HUES48 (cell line): Measurements from ENCODE around the gene ITPKB.

Experiments used
- H3K27ac ChIP-seq: one replicate; pipeline ENCODE4 v1.7.0; 2013; ENCODE audit warnings: low read depth, low read length, inconsistent platforms
- H3K27me3 ChIP-seq: 2 replicates; pipeline ENCODE4 v1.6.1; 2013; ENCODE audit warnings: mild to moderate bottlenecking, low read length; ENCODE audit not compliant: control insufficient read depth, insufficient read depth
- H3K36me3 ChIP-seq: 2 replicates; pipeline ENCODE4 v1.6.1; 2013; ENCODE audit warnings: low read length; ENCODE audit not compliant: control insufficient read depth, insufficient read depth
- H3K4me1 ChIP-seq: 2 replicates; pipeline ENCODE4 v1.6.1; 2013; ENCODE audit warnings: mild to moderate bottlenecking, low read length; ENCODE audit not compliant: control insufficient read depth, insufficient read depth
- H3K4me3 ChIP-seq: 2 replicates; pipeline ENCODE4 v1.5.1; 2013; ENCODE audit warnings: mild to moderate bottlenecking, low read depth, low read length
- H3K9ac ChIP-seq: 2 replicates; pipeline ENCODE4 v1.6.1; 2013; ENCODE audit warnings: mild to moderate bottlenecking, low read depth, low read length, moderate library complexity
- H3K9me3 ChIP-seq: 2 replicates; pipeline ENCODE4 v1.6.1; 2013; ENCODE audit warnings: low read length; ENCODE audit not compliant: control insufficient read depth, insufficient read depth

The ITPKB gene

DNA sequence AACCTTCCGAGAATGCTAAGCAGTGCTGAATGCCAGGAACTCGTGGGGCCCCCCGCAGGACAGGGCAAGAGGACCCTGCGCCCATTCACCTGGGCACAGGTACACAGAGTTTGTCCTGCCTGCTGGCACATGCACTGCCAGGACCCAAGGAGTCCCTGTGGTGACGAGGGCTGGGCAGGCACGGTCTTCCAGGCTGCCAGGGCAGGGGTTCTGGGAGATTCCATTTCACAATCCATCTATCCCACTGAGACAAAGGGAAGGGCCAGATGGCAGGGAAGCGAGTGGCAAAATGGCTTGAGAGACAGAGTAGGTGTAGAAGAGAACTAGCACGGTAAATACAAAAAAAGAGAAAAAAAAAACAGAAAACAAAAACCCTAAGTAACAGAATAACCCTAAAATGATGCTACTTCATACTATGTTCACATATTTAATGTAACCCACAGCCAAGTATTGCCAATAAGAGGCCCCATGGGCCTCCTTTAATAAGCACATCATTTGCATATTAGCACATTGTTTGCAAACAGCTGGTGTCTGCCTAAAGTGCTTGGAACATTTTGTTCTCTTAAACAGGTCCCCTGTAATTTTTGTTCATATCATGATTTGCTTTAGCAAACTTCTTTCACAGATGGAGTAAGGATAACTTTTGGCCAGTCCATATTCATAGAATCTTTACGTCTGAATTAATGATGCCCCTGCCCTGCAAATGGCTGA, 106.8 kb downstream of the ITPKB start:
- H3K27me3 ChIP-seq = peaks cover 8% of the 10 kb centered on the region
- no peaks in the 10 kb centered on the region for H3K9me3 ChIP-seq
- no peak overlapping the region for H3K27ac ChIP-seq
- H3K4me3 ChIP-seq = no peak overlapping the region
- no peak overlapping the region for H3K9ac ChIP-seq
- H3K4me1 ChIP-seq = peaks cover 13% of the 10 kb centered on the region; the same call in 1 of the 2 replicates
- no peaks in the 10 kb centered on the region for H3K36me3 ChIP-seq

- Histone ChIP-seq H3K9me3 (no peaks in the 10 kb centered on the region), H3K4me1 (peaks cover 12% of the 10 kb centered on the region; the same call in 1 of the 2 replicates), H3K36me3 (no peaks in the 10 kb centered on the region), H3K9ac (no peak overlapping the region), H3K27me3 (peaks cover 17% of the 10 kb centered on the region), H3K4me3 (no peak overlapping the region), H3K27ac (no peak overlapping the region)
Measured at GRCh38 chr1:226631229-226632000, 107.7 kb downstream of the ITPKB start.

GRCh38 chr1:226630592-226630991, 108.5 kb downstream of the ITPKB start:
- Histone ChIP-seq H3K9me3 (no peaks in the 10 kb centered on the region), H3K9ac (no peak overlapping the region), H3K4me3 (no peak overlapping the region), H3K36me3 (no peaks in the 10 kb centered on the region), H3K4me1 (peaks cover 4% of the 10 kb centered on the region; the same call in 1 of the 2 replicates), H3K27me3 (peaks cover 19% of the 10 kb centered on the region), H3K27ac (no peak overlapping the region)

DNA sequence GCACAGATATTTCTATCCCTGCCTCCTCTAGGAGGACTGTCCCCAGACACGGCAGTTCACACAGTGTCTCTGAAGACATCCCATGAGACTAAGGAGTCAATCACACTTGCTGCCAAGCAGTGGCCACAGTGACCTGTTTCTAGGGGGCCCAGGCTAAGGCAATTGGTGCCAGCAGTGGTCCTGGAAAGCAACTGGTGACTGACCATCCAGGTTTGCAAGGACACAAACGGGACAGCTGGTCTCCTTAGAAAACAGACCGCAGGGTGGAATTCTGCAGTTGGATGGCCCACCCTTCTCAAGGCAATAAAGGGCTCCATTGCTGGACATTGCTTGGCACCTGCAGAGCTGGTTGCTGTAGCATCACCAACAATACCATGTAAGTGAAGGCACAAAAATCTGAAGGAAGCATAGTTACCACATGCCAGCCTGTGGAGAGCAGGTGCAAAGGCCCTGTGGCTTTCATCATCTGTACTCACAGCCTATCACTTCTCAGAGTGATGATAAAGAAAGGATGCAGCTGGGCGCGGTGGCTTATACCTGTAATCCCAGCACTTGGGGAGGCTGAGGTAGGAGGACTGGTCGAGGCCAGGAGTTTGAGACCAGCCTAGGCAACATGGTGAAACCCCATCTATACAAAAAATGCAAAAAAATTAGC, 109.1 kb downstream of the ITPKB start:
- H3K27me3 ChIP-seq = peaks cover 19% of the 10 kb centered on the region
- peaks cover 3% of the 10 kb centered on the region; the same call in 1 of the 2 replicates for H3K4me1 ChIP-seq
- H3K27ac ChIP-seq = no peak overlapping the region
- H3K36me3 ChIP-seq = no peaks in the 10 kb centered on the region
- H3K9ac ChIP-seq = no peak overlapping the region
- no peak overlapping the region for H3K4me3 ChIP-seq
- no peaks in the 10 kb centered on the region for H3K9me3 ChIP-seq

DNA sequence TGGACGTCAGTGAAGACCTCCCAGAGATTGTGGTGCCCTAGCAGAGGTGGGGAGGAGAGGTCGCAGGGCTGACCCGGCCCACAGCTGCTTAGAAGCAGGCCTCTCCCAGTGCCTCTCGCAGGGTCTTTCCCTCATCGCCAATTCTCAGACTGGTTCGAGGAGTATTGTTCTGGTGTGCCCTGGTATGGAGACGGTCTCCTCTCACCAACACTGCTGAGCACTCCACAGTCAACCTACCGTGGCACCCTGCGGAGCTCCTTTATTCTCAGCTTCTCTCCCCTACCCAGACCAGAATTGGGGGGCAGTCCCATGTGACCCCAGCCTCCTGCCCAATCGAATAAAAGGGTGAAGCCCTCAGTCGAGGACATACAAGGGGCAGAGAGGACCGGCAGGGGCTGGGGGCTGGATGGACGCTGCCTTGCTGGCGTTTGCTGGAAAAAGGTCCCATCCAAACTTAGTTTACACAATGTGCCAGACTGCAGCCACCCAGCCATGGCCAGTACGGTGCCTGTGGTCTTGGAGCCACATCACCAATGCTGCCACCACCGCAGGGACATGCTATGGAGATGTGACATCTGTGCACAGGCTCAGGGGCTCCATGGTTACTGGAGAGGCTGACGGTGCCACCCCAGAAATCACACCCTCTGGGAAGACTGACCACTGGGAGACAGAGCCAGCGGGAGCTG, 109.7 kb downstream of the ITPKB start:
- Histone ChIP-seq H3K4me3 (no peak overlapping the region), H3K9ac (no peak overlapping the region), H3K27ac (no peak overlapping the region), H3K4me1 (peaks cover 3% of the 10 kb centered on the region; the same call in 1 of the 2 replicates), H3K27me3 (peaks cover 19% of the 10 kb centered on the region), H3K36me3 (no peaks in the 10 kb centered on the region), H3K9me3 (no peaks in the 10 kb centered on the region)

DNA sequence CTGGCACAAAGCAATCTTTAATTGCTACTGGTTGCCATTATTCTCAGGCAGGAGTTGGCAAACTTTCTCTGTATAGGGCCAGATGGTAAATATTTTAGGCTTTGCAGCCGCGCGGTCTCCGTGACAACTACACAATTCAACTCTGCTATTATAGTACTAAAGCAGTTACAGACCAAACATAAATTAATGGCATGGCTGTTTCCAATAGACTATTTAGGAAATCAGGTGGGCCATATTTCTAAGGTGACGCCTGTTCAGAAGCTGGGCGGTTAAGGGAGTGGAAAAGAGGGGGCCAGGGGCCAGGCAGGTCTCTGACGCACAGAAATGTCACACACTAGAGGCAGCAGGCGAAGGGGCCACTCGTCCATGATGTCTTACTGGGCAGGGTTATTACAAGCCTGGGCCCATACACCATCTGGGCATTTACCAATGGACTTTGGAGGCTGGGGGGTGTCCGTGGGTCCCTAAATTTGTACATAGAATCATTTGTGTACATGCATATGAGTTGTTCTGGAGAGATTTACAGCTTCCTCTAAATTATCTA, 110.4 kb downstream of the ITPKB start:
- peaks cover 19% of the 10 kb centered on the region for H3K27me3 ChIP-seq
- no peaks in the 10 kb centered on the region for H3K36me3 ChIP-seq
- H3K4me1 ChIP-seq = no peaks in the 10 kb centered on the region
- no peak overlapping the region for H3K4me3 ChIP-seq
- H3K9ac ChIP-seq = no peak overlapping the region
- no peaks in the 10 kb centered on the region for H3K9me3 ChIP-seq
- H3K27ac ChIP-seq = no peak overlapping the region

DNA sequence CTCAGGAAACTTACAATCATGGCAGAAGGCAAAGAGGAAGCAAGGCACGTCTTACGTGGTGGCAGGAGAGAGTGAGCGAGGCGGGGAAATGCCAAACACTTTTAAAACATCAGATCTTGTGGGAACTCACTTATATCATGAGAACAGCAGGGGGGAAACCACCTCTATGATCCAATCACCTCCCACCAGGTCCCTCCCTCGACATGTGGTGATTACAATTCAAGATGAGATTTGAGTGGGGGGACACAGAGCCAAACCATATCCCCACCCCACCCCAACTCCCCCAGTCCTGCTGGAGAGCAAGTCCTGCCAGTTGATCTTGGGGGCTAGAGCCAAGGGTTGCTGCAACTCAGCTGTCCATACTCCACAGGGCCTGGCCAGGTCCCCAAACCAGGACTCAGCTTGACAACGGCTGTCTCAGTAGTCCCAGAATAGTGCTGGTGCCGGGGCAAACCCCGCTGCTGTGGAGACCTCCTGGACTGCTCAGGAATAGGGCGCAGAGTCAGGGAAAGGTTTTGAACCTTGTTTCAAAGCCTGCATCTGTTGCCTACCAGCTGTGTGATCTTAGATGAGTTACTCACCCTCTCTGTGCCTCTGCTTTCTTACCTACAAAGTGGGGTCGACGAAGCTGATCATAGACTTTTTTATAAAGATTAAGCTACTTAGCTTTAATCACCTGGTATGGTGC, 111.0 kb downstream of the ITPKB start:
- H3K4me3 ChIP-seq = no peak overlapping the region
- H3K36me3 ChIP-seq = no peaks in the 10 kb centered on the region
- no peak overlapping the region for H3K9ac ChIP-seq
- H3K27me3 ChIP-seq = peaks cover 19% of the 10 kb centered on the region
- no peaks in the 10 kb centered on the region for H3K4me1 ChIP-seq
- H3K27ac ChIP-seq = no peak overlapping the region
- H3K9me3 ChIP-seq = no peaks in the 10 kb centered on the region

DNA sequence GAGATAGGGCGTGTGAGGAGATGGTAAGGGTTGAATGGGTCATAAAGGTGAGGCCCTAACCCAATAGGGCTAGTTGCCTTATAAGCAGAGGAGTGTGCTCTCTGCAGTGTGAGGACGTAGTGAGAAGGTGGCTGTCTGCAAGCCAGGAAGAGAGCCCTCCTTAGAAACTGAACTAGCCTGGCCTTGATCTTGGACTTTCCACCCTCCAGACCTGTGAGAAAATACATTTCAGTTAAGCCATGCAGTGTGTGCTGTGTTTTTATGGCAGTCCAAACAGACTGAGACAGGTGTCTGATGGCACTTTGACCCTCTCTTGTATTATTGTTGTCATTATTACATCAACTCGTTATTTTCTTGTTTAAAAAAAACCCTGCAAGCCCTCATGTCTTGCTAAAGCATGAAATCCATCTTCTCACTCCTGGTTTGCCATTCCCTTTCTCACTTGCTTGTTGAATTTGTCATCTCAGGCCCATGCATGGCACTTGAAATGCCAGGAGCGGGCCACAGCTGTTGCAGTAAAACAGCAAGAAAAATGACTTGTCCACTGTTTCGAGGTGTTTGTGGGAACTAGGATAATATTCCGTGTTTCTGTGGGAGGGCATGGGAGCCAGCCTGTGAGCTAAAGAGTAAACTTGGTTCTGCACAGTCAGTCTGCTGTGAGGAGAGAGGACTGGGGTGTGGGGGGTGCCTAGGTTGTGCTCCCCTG, 111.9 kb downstream of the ITPKB start:
- peaks cover 19% of the 10 kb centered on the region for H3K27me3 ChIP-seq
- no peaks in the 10 kb centered on the region for H3K9me3 ChIP-seq
- no peak overlapping the region for H3K9ac ChIP-seq
- no peaks in the 10 kb centered on the region for H3K4me1 ChIP-seq
- no peak overlapping the region for H3K27ac ChIP-seq
- no peak overlapping the region for H3K4me3 ChIP-seq
- no peaks in the 10 kb centered on the region for H3K36me3 ChIP-seq

GRCh38 chr1:226626577-226626956, 112.5 kb downstream of the ITPKB start:
- H3K36me3 ChIP-seq = no peaks in the 10 kb centered on the region
- H3K4me3 ChIP-seq = no peak overlapping the region
- H3K9me3 ChIP-seq = no peaks in the 10 kb centered on the region
- no peaks in the 10 kb centered on the region for H3K4me1 ChIP-seq
- H3K27ac ChIP-seq = no peak overlapping the region
- H3K9ac ChIP-seq = no peak overlapping the region
- peaks cover 19% of the 10 kb centered on the region for H3K27me3 ChIP-seq
